OCI-M1 (cell line): ENCODE data around the gene OR10W1.

ENCODE experiments used
- DNase-seq: peaks from one replicate; lab custom pipeline; 2025; lab: John Stamatoyannopoulos, UW

The OR10W1 gene

GRCh38 chr11:58268142-58268541 lies at the start of gene OR10W1:
TSS of gene OR10W1 (minus strand) at chr11:58268260. CDS start at chr11:58267858, 402 bp downstream.
- no peak for DNase-seq

- no peak for DNase-seq
Measured at GRCh38 chr11:58316142-58316541, 48.1 kb upstream of the OR10W1 start.

- no peak for DNase-seq
Measured at GRCh38 chr11:58301576-58301975, 33.5 kb upstream of the OR10W1 start.

- DNase-seq = no peak
Measured at GRCh38 chr11:58292017-58292416, 24.0 kb upstream of the OR10W1 start.

- DNase-seq = no peak
Measured at GRCh38 chr11:58289266-58289665, 21.2 kb upstream of the OR10W1 start.

GRCh38 chr11:58286249-58286648 lies 18.2 kb upstream of the OR10W1 start:
- peak; percentile 61 for DNase-seq

- DNase-seq = no peak
Measured at GRCh38 chr11:58285483-58286040, 17.5 kb upstream of the OR10W1 start.

- DNase-seq = no peak
Measured at GRCh38 chr11:58276151-58276550, 8.1 kb upstream of the OR10W1 start.

- no peak for DNase-seq
Measured at GRCh38 chr11:58275002-58275401, 6.9 kb upstream of the OR10W1 start.

GRCh38 chr11:58259983-58260382 lies 8.1 kb downstream of the OR10W1 start:
- no peak for DNase-seq

GRCh38 chr11:58254936-58255335 lies 13.1 kb downstream of the OR10W1 start:
- no peak for DNase-seq

- no peak for DNase-seq
Measured at GRCh38 chr11:58243954-58244353, 24.1 kb downstream of the OR10W1 start.

GRCh38 chr11:58227956-58228615 lies 40.0 kb downstream of the OR10W1 start:
- no peak for DNase-seq

GRCh38 chr11:58222721-58223120 lies 45.3 kb downstream of the OR10W1 start:
- DNase-seq = no peak
